T-helper 1 cell treated with Interleukin-12 subunit alpha and Interleukin-12 subunit beta and Interleukin-4 antibody, amounts not matched to agents 30 ng/mL and 1 ng/mL, for 36 hours (primary cell): ENCODE results near the gene SLC30A1. TPM values are rescaled to one million over a fixed set of nuclear protein-coding genes. Genes with fewer than 3 reads are reported as not detected.

ENCODE experiments used
- intact Hi-C: fragments of 100-400 bp; cut with micrococcal nuclease; formaldehyde crosslinking; loops from one replicate; pipeline ENCODE4 v1.15.1; 2024
- total RNA-seq: library from RNA; stranded (reverse); gene quantifications from 2 replicates; pipeline ENCODE4 v1.2.3, GENCODE V29; 2022

The SLC30A1 gene
- total RNA-seq, 1 donor from 2014 or later = 12.9 TPM

- intact Hi-C loops = no loop called here
Observed at GRCh38 chr1:211525101-211525676, 53.8 kb downstream of the SLC30A1 start.

DNA sequence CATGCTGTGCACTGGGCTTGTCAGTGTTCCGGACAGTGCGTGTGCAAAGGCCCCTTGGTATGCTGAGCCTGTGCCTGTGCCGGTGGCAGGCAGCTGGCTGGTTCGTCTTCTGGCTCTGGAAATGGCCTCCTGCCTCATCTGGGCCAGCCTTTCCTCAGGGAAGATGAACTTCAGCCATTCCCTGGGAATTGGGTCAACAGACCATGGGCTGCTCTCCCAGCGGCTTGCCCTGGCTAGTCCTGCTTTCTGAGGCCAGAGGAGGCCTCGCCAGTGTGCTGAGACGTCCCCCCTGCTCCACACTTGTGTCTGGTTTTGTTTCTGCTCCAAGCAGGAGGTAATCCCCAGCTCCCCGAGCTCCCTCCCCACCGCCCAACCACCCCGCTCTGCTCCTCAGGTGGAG is 54.4 kb downstream of the SLC30A1 start:
- intact Hi-C loops = no loop called here

DNA sequence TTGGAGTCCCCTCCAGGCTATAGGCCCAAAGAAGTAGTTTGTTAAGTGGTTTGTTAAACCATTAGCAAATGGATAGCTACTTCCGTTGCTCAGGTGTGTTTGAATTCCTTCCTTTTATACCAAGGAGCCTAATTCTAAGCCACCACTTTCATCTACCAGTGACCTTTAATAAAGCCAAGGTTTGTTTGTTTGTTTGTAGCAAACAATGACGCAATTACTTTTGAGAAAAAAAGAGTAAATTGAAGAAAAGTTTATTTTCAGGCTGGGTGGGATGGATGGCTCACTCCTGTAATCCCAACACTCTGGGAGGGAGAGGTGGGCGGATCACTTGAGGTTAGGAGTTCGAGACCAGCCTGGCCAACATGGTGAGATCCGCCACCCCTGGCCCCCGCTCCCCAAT is 56.2 kb downstream of the SLC30A1 start:
- intact Hi-C loops = no loop called here

Other genes starting within 250 kb of the SLC30A1 start
- gene RD3, start 87.0 kb downstream of the SLC30A1 start, total RNA-seq = not detected in 2 replicates
- gene NEK2, start 96.5 kb upstream of the SLC30A1 start, total RNA-seq = 25.7 and 26.1 TPM in 2 replicates